HG02678 (cell line): ENCODE measurements around the gene DOCK4.
A peak's percentile ranks its signal among the peaks of the same experiment; 100 is the strongest.

ENCODE experiments used
- ATAC-seq: cut with Tn5 transposase; IDR thresholded peaks from one replicate; pipeline ENCODE4 v1.9.1; 2021; ENCODE audit warnings: mild to moderate bottlenecking, moderate library complexity; ENCODE audit not compliant: unreplicated experiment

DOCK4 gene

DNA sequence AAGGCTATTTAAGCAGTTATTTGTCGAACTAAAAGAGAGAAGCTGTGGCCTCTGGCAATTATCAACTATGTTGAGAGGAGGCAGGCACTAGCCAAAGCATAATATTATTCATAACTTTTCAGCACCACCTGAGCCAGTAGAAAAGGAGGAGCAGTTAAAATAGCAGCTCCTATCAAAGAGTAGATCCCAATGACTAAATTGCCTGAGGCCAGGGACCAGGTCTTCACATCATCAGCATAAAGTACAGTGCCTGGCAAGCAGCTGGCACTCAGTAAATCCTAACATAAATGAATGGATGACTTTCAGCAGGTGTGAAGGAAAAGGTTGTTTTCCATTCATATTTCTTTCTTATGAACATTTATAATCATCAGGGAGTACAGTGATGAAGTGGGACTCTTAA lies 334.9 kb downstream of the DOCK4 start:
- no peak for ATAC-seq

DNA sequence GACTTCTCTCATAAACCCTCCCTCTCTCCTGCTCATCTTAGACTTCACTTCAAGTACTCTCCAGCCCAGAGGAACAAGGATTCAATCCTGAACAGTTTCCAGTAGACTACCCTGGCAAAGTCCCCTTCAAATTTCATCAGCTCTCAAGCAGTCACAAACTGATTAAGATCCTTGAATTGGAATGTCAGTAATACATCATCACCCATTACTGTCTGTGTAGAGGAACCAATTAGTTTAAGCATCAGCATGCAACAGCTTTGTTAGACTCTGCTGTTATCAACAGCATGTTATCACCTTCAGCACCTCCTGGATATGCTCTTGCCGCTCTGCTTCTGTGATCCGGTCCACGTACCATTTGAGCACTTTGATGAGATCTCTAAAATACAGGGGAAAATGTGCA lies 336.9 kb downstream of the DOCK4 start:
- ATAC-seq = no peak

DNA sequence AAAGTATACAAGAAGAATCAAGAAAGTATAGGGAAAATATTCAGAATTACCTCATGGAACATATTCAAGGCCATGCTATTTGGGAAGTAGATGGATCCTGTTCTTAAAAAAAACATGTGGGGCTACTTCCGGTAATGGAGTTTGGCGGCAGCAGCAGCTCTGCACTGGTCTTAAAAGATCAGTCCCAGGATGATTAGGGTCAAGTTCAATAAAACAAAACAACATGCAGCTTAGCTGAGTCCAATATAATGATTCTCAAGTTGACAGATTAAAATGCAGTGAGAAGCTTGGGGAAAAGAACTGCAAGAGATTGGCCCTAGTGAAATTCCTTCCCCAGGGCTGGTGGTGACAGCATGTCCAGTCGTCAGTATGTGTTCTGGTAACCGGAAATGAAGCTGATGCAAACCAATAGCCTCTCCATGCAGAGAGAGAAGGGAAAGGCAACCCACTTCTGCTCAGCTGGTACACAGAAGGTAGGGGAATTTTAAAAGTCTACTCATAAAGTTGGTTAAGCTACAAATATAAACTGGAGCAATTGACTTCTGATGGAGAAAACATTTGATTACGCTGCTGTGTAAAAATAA lies 338.8 kb downstream of the DOCK4 start:
- no peak for ATAC-seq

DNA sequence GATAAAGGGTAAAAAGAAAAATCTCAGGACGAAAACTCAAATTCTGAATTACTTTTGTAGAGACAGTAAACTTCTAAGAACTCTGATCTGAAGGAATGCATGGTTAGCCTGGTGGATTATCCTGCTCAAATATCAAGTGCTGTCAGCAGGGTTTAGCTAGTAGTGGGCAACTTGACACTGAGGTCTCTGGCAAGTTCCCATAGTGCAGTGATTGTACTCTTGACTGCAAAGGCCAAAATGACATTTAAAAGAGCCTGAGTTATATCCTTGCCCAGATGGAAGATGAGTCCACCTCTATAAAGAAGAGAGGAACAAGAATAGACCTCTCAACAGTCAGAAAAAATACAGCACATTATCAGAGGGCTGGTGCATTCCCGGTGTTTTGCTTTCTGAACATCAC lies 339.4 kb downstream of the DOCK4 start:
- ATAC-seq = no peak

DNA sequence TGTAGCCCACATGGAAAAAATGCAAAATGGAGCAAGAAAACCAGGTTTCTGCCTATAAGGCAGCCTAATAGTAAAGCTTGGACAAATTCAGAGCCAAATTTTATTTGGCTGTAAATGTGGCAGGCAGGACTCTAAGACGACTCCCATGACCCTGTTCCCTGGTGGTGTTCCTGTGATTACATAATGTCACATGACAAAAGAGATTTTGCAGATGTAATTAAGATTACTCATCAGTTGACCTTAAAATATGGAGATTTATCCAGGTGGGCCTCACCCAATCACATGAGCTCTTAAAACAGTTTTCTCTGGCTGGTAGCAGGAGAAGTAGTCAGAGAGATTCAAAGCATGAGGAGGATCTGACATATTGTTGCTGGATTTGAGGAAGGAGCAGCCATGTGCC lies 340.8 kb downstream of the DOCK4 start:
- no peak for ATAC-seq

GRCh38 chr7:111864291-111864976 lies 341.8 kb downstream of the DOCK4 start:
- no peak for ATAC-seq

DNA sequence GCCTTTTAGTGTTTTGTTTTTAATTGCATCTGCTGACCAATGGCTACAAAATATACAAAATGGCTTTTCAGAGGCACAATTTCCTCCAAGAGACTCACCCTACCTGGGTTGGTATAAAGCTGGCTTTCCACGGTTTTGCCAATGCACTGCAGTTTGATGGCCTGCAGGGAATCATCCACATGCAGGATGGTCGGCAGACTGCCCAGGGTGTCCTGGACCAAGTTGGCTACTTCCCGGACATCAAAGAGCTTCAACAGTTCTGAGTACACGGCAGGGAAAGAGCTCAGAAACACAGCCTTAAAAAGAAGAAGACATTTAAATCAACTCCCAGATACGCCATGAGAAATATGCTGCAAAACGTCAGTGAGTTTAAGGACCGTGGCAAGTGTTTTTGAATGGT lies 342.9 kb downstream of the DOCK4 start:
- ATAC-seq = no peak

DNA sequence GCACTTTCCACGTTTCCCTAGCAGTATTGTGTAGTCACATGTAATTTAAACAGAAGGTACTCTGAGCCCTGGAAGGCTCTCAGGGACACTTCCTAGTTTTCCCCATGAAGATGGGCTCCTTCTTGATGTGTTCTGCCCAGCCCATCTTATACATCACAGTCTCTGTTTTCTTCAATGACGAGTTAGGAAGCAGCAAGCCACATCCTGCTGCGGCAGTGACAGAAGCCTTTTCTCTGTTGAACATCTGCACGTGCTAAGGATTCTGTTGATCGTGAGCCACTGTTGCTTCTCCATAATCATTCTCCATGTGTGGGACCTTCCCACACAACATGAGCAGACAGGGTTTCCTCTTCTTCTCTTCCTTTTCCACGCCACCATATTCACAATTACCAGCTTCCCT lies 346.0 kb downstream of the DOCK4 start:
- ATAC-seq = no peak

GRCh38 chr7:111858331-111858730 lies 347.9 kb downstream of the DOCK4 start:
- no peak for ATAC-seq

DNA sequence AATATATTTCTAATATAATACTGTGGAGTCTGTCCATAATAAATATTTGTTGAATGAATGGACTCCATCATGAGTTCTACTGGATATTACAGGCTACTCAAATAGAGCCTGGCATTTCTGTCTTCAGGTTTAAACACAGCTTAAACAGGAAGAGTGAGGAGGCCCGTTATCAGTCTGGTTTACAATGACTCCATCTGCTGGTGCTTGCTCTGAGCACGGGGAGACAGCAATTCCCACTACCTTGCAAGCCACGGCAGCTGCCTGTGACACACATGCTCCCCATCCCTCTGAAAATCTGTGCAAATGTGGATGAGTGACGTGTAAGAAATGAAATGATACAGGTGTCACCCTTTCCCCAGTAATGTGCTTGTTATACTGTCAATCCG lies 350.4 kb downstream of the DOCK4 start:
- no peak for ATAC-seq

DNA sequence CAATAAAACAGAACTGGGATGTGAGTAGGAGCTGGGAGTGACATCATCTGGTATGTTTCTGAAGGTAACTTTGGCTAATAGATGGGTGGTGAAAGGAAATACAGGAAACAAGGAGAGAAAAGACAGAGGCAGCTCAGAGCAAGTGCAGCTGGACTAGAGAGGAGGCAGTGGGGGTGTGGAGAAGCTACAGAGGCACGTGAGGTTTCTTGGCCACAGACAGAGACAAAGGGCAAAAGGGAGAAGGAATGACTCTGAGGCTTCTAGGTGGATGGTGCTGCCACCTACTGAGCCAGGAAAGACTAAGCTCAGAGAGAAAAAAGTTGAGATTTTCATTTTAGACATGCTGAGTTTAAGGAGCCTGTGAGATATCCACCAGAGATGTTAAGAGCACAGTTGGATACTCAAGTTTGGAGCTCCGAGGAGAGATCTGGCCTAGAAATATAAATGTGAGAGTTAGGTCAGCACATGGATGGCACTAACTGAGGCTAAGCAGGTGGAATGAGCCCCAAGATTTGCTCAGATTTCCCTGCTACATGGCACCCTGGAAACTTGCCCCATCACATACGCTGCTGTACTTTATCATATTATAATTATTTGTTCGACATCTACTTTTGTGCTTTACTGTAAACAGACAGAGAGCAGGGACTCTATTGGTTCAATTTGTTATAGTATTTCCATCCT lies 350.9 kb downstream of the DOCK4 start:
- ATAC-seq = peak; percentile 66

GRCh38 chr7:111853201-111853990 lies 352.8 kb downstream of the DOCK4 start:
- ATAC-seq = no peak

- ATAC-seq = no peak
Measured at GRCh38 chr7:111852081-111852480, 354.1 kb downstream of the DOCK4 start.

GRCh38 chr7:111846898-111847297 lies 359.3 kb downstream of the DOCK4 start:
- no peak for ATAC-seq

DNA sequence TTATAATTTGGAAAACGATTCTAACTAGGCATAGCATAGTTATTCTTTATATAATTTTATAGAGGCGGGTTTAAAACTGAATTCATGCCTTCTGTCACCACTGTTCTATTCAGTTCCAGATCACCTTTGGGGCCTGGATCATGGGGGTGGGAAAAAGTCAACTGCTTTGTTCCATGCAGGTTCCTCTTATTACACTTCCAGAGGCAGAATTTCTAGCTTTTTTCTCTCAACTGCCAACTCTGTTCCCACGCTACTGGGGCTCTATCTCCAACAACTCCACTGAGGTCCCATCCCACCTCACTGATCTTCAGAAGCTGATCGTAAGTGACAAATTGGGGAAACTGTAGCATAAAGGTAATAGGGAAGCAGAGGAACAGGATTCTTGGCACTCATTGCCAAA lies 360.3 kb downstream of the DOCK4 start:
- no peak for ATAC-seq

DNA sequence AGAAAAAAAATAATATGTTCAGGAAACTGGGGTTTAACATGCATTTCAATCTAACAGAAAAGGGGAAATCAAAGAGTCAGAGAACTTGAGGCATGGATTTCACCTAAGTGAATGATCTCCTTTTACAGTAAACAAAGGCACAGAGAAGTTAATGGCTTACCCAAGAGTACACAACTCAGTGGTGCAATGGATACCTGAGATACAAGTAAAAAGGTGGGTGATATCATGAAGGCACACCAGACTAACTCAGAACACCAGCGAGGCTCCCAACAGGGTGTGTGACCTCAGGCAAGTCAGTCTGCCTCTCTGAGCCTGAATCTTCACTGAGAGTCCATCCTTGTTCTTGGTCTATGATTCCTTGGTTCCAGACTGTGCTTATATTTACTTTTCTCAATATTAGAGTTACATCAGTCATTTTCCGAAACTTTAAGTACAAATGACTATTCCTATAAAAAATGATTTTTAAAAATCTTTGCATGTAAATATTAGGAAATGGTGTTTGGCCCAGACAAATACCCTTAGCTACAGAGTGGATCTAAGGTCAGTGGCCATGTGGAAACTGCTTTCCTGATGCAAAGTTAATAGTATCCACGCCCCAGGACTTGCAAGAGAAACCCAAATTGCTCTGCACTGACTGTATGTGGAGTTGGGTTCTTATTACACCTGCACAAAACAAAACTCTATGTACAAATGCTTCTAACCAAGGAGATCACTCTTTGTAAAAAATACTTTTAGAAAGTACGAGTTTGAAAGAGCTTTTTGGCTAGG lies 361.1 kb downstream of the DOCK4 start:
- no peak for ATAC-seq

DNA sequence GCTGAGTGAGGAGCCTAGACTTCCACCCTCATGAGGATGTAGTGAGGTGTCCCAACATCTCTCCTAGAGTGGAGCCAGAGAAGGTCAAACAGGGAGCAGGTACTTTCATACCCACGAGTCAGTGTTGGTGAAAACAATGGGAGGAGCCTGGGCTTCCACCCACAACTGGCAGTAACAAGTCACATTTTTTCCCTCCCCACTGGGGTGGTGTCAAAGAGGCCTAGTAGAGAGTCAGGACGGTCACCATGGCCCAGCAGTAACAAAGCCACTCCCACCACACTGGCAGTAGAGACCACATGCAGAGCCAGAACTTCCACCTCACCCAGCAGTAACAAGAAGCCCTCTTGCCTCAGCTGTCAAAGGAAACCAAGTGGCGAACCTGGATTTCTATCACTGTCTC lies 363.7 kb downstream of the DOCK4 start:
- ATAC-seq = no peak

DNA sequence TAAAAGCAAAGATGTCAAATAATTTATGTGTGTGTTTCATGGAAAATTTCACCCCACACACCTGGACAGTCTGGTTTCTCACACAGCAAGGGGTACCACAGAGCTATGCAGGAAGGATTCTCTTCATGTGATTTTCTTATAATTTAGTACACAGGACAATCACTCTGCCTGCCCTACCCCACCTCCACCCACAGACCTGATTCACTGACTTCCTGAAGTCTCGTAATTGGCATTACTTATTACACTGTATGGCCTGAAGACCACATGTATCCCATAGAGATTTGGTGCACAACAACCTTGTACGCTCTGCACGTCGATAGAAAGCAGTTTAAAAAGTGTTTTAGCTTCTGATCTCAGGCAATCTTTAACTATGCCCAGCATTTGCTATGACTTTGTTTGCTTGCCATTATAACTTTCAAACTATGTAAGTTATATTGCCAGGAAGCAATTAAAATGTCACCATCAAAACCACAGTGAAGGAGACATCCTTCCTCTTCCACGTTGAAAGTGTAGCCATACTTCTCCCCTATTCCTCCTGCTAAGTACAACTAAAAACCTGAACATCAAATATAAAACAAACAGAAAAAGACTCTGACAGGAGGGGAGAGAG lies 364.5 kb downstream of the DOCK4 start:
- no peak for ATAC-seq

- no peak for ATAC-seq
Measured at GRCh38 chr7:111840528-111840927, 365.7 kb downstream of the DOCK4 start.

DNA sequence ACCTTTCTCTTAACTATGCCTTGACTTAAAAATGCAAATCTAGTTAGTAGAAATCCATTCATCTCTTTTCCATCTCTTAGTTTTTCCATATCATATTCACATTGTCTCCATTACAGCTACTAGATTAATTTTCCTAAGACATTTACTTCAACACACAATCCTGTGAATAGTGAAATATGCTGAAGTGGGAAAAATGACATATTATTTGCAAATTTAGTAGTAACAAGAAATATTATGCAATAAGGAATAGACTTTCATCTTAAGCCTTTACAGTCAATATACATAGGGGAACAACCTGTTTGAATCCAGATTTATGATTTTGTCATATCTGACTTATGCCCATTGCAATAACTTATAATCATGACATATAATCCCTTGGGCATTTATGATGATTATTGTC lies 366.9 kb downstream of the DOCK4 start:
- ATAC-seq = no peak

- ATAC-seq = no peak
Measured at GRCh38 chr7:111836592-111836991, 369.6 kb downstream of the DOCK4 start.
